Subcutaneous abdominal adipose tissue (tissue), 5 donors: Measurements from ENCODE around the gene SLC27A5.

Source experiments
- H3K27ac ChIP-seq: one replicate; pipeline ENCODE4 v1.7.0; 2013; ENCODE audit warnings: low read depth, mild to moderate bottlenecking, inconsistent platforms, low read length, moderate library complexity
- H3K27me3 ChIP-seq, 5 donors: one replicate each; pipeline ENCODE4 v1.7.0; 2013; ENCODE audit warnings: low read length in 5 of 5, inconsistent platforms in 1 of 5; ENCODE audit not compliant: control insufficient read depth in 5 of 5, insufficient read depth in 4 of 5
- H3K36me3 ChIP-seq, 5 donors: one replicate each; pipeline ENCODE4 v1.7.0; 2013; ENCODE audit warnings: low read length in 5 of 5; ENCODE audit not compliant: control insufficient read depth in 5 of 5, insufficient read depth in 5 of 5
- H3K4me1 ChIP-seq, 5 donors: one replicate each; pipeline ENCODE4 v1.7.0; 2013; ENCODE audit warnings: low read length in 5 of 5, mild to moderate bottlenecking in 3 of 5, moderate library complexity in 1 of 5; ENCODE audit not compliant: control insufficient read depth in 5 of 5, insufficient read depth in 5 of 5
- H3K4me3 ChIP-seq, 5 donors: one replicate each; pipeline ENCODE4 v1.7.0; 2013; ENCODE audit warnings: low read length in 5 of 5, low read depth in 1 of 5
- H3K9ac ChIP-seq, 5 donors: one replicate each; pipeline ENCODE4 v1.7.0; 2013; ENCODE audit warnings: low read length in 5 of 5, mild to moderate bottlenecking in 4 of 5, moderate library complexity in 3 of 5
- H3K9me3 ChIP-seq, 5 donors: one replicate each; pipeline ENCODE4 v1.7.0; 2013; ENCODE audit warnings: low read length in 5 of 5; ENCODE audit not compliant: control insufficient read depth in 5 of 5
- donor health status: healthy.
- donor health status: healthy.
- donor health status: healthy.
- donor health status: healthy.
- donor health status: healthy.

The SLC27A5 gene

GRCh38 chr19:58511353-58512208 is at the start of gene SLC27A5:
Gene SLC27A5 (minus strand): TSS chr19:58511992. CDS start chr19:58511955, 37 bp downstream.
- Histone ChIP-seq H3K27ac (no peak within 1 kb of the TSS), H3K9me3 (peaks cover 0 to 5% (median 0%) of the 10 kb centered on the region in 5 donors), H3K4me3 (no peak within 1 kb of the TSS), H3K36me3 (peaks cover 0 to 14% (median 12%) of the 10 kb centered on the region in 5 donors), H3K9ac (peak within 1 kb of the TSS in 1 of 5 donors; percentile 76), H3K4me1 (peaks cover 2 to 28% (median 22%) of the 10 kb centered on the region in 5 donors), H3K27me3 (no peaks in the 10 kb centered on the region)

GRCh38 chr19:58560921-58561320 is 49.1 kb upstream of the SLC27A5 start:
- H3K27ac ChIP-seq, result no peak overlapping the region
- no peaks in the 10 kb centered on the region for H3K9me3 ChIP-seq
- no peak overlapping the region for H3K9ac ChIP-seq
- H3K4me1 ChIP-seq, result peaks cover 9 to 61% (median 53%) of the 10 kb centered on the region in 5 donors
- H3K27me3 ChIP-seq, result peaks cover 0 to 13% (median 6%) of the 10 kb centered on the region in 5 donors
- H3K4me3 ChIP-seq, result no peak overlapping the region
- H3K36me3 ChIP-seq, result peaks cover 0 to 11% (median 8%) of the 10 kb centered on the region in 5 donors

GRCh38 chr19:58560007-58560887 is 48.5 kb upstream of the SLC27A5 start:
- H3K36me3 ChIP-seq, result peaks cover 0 to 11% (median 9%) of the 10 kb centered on the region in 5 donors
- peak overlapping the region; percentile 82 for H3K27ac ChIP-seq
- no peak overlapping the region for H3K9ac ChIP-seq
- peaks cover 9 to 66% (median 58%) of the 10 kb centered on the region in 5 donors for H3K4me1 ChIP-seq
- H3K27me3 ChIP-seq, result peaks cover 0 to 13% (median 6%) of the 10 kb centered on the region in 5 donors
- no peaks in the 10 kb centered on the region for H3K9me3 ChIP-seq
- peak overlapping the region; percentile 69 to 73 (median 73) for H3K4me3 ChIP-seq

GRCh38 chr19:58559275-58560006 is 47.6 kb upstream of the SLC27A5 start:
- peaks cover 9 to 72% (median 63%) of the 10 kb centered on the region in 5 donors for H3K4me1 ChIP-seq
- H3K36me3 ChIP-seq, result peaks cover 0 to 11% (median 9%) of the 10 kb centered on the region in 5 donors
- peaks cover 0 to 13% (median 6%) of the 10 kb centered on the region in 5 donors for H3K27me3 ChIP-seq
- peak overlapping the region; percentile 1 to 93 (median 86) for H3K9ac ChIP-seq
- peak overlapping the region; percentile 82 for H3K27ac ChIP-seq
- H3K9me3 ChIP-seq, result no peaks in the 10 kb centered on the region
- peak overlapping the region; percentile 73 to 93 (median 73) for H3K4me3 ChIP-seq

- peaks cover 13 to 79% (median 70%) of the 10 kb centered on the region in 5 donors for H3K4me1 ChIP-seq
- H3K9me3 ChIP-seq, result no peaks in the 10 kb centered on the region
- peak overlapping the region; percentile 82 for H3K27ac ChIP-seq
- peaks cover 0 to 13% (median 6%) of the 10 kb centered on the region in 5 donors for H3K27me3 ChIP-seq
- H3K9ac ChIP-seq, result peak overlapping the region; percentile 1 to 93 (median 86)
- H3K36me3 ChIP-seq, result peaks cover 0 to 11% (median 9%) of the 10 kb centered on the region in 5 donors
- peak overlapping the region; percentile 73 to 93 (median 73) for H3K4me3 ChIP-seq
These were observed 47.0 kb upstream of the SLC27A5 start for GRCh38 chr19:58558623-58559274.

GRCh38 chr19:58558066-58558622 is 46.4 kb upstream of the SLC27A5 start, which contains the start of gene UBE2M:
Gene UBE2M (minus strand): TSS chr19:58558611. CDS start chr19:58558381, 230 bp downstream.
- H3K4me3 ChIP-seq, result peak within 1 kb of the TSS; percentile 73 to 93 (median 73)

GRCh38 chr19:58557221-58558065 is 45.7 kb upstream of the SLC27A5 start:
- H3K9ac ChIP-seq, result peak overlapping the region; percentile 87 to 99 (median 99)
- H3K27me3 ChIP-seq, result peaks cover 0 to 10% (median 4%) of the 10 kb centered on the region in 5 donors
- peak overlapping the region; percentile 76 for H3K27ac ChIP-seq
- peaks cover 0 to 18% (median 18%) of the 10 kb centered on the region in 5 donors for H3K36me3 ChIP-seq
- peaks cover 15 to 70% (median 64%) of the 10 kb centered on the region in 5 donors for H3K4me1 ChIP-seq
- H3K9me3 ChIP-seq, result no peaks in the 10 kb centered on the region
- H3K4me3 ChIP-seq, result peak overlapping the region; percentile 71 to 89 (median 73)

More at GRCh38 chr19:58558066-58558622, 46.4 kb upstream of the SLC27A5 start, which contains the start of gene UBE2M:
- peaks cover 15 to 77% (median 71%) of the 10 kb centered on the region in 5 donors for H3K4me1 ChIP-seq
- peaks cover 0 to 10% (median 4%) of the 10 kb centered on the region in 5 donors for H3K27me3 ChIP-seq
- H3K36me3 ChIP-seq, result peaks cover 0 to 12% (median 11%) of the 10 kb centered on the region in 5 donors
- H3K27ac ChIP-seq, result peak within 1 kb of the TSS; percentile 82
- no peaks in the 10 kb centered on the region for H3K9me3 ChIP-seq
- H3K9ac ChIP-seq, result peak within 1 kb of the TSS; percentile 87 to 99 (median 99)

GRCh38 chr19:58556622-58557220 is 44.9 kb upstream of the SLC27A5 start:
- Histone ChIP-seq H3K27me3 (peaks cover 0 to 6% (median 0%) of the 10 kb centered on the region in 5 donors), H3K4me1 (peaks cover 13 to 63% (median 57%) of the 10 kb centered on the region in 5 donors), H3K9ac (peak overlapping the region; percentile 68 to 99 (median 99)), H3K27ac (peak overlapping the region; percentile 76), H3K9me3 (no peaks in the 10 kb centered on the region), H3K36me3 (peaks cover 0 to 25% (median 25%) of the 10 kb centered on the region in 5 donors), H3K4me3 (peak overlapping the region; percentile 71 to 89 (median 73))
